Mucosa of stomach (tissue), 1 donor: Measurements from ENCODE around the gene NSD1.
"Not testable (repeated sequence)": the region's sequence is repeated elsewhere in the genome, so short reads cannot be mapped to it uniquely, and the experiment has no call there.

ENCODE experiments used
- H3K27me3 ChIP-seq: one replicate; pipeline ENCODE4 v1.7.0; 2013; ENCODE audit warnings: mild to moderate bottlenecking, low read length; ENCODE audit not compliant: control insufficient read depth, insufficient read depth
- H3K36me3 ChIP-seq: one replicate; pipeline ENCODE4 v1.7.0; 2013; ENCODE audit warnings: low read length; ENCODE audit not compliant: control insufficient read depth, insufficient read depth
- H3K4me1 ChIP-seq: one replicate; pipeline ENCODE4 v1.7.0; 2013; ENCODE audit warnings: mild to moderate bottlenecking, low read length; ENCODE audit not compliant: control insufficient read depth, insufficient read depth
- H3K4me3 ChIP-seq: one replicate; pipeline ENCODE4 v1.7.0; 2013; ENCODE audit warnings: low read length
- H3K9ac ChIP-seq: one replicate; pipeline ENCODE4 v1.7.0; 2013; ENCODE audit warnings: mild to moderate bottlenecking, low read length, moderate library complexity
- H3K9me3 ChIP-seq: one replicate; pipeline ENCODE4 v1.7.0; 2013; ENCODE audit warnings: mild to moderate bottlenecking, low read length, moderate library complexity; ENCODE audit not compliant: control insufficient read depth
- donor health status: Pancreatic carcinoma.

Gene NSD1

GRCh38 chr5:177336603-177337494, 203.3 kb downstream of the NSD1 start:
- Histone ChIP-seq H3K9me3 (no peaks in the 10 kb centered on the region), H3K27me3 (no peaks in the 10 kb centered on the region), H3K36me3 (peaks cover 29% of the 10 kb centered on the region), H3K9ac (no peak overlapping the region), H3K4me3 (no peak overlapping the region), H3K4me1 (no peaks in the 10 kb centered on the region)

- Histone ChIP-seq H3K9ac (no peak overlapping the region), H3K36me3 (peaks cover 19% of the 10 kb centered on the region)
Observed at GRCh38 chr5:177338251-177339106, 204.9 kb downstream of the NSD1 start.

GRCh38 chr5:177339107-177339638, 205.6 kb downstream of the NSD1 start:
- Histone ChIP-seq H3K9me3 (no peaks in the 10 kb centered on the region), H3K36me3 (peaks cover 15% of the 10 kb centered on the region), H3K4me3 (no peak overlapping the region), H3K4me1 (no peaks in the 10 kb centered on the region), H3K9ac (no peak overlapping the region), H3K27me3 (no peaks in the 10 kb centered on the region)

More at GRCh38 chr5:177338251-177339106, 204.9 kb downstream of the NSD1 start:
- H3K27me3 ChIP-seq, result no peaks in the 10 kb centered on the region
- no peaks in the 10 kb centered on the region for H3K4me1 ChIP-seq
- no peak overlapping the region for H3K4me3 ChIP-seq
- H3K9me3 ChIP-seq, result no peaks in the 10 kb centered on the region

- H3K4me1 ChIP-seq, H3K4me3 ChIP-seq, H3K27me3 ChIP-seq, H3K36me3 ChIP-seq, H3K9ac ChIP-seq, H3K9me3 ChIP-seq: not testable (repeated sequence)
Observed at GRCh38 chr5:177343000-177343399, 209.4 kb downstream of the NSD1 start.

- Histone ChIP-seq H3K27me3 (no peaks in the 10 kb centered on the region), H3K36me3 (no peaks in the 10 kb centered on the region), H3K9me3 (no peaks in the 10 kb centered on the region), H3K9ac (no peak overlapping the region), H3K4me3 (no peak overlapping the region), H3K4me1 (peaks cover 6% of the 10 kb centered on the region)
Observed at GRCh38 chr5:177343777-177344176, 210.2 kb downstream of the NSD1 start.

- no peak overlapping the region for H3K9ac ChIP-seq
- H3K9me3 ChIP-seq, result no peaks in the 10 kb centered on the region
- no peaks in the 10 kb centered on the region for H3K36me3 ChIP-seq
- H3K4me3 ChIP-seq, result no peak overlapping the region
- H3K4me1 ChIP-seq, result peaks cover 9% of the 10 kb centered on the region
- H3K27me3 ChIP-seq, result no peaks in the 10 kb centered on the region
Observed at GRCh38 chr5:177344891-177345290, 211.3 kb downstream of the NSD1 start.

- Histone ChIP-seq H3K4me1 (peaks cover 20% of the 10 kb centered on the region), H3K36me3 (no peaks in the 10 kb centered on the region), H3K27me3 (no peaks in the 10 kb centered on the region), H3K9me3 (no peaks in the 10 kb centered on the region), H3K4me3 (no peak overlapping the region), H3K9ac (no peak overlapping the region)
Observed at GRCh38 chr5:177346820-177347219, 213.2 kb downstream of the NSD1 start.

GRCh38 chr5:177347699-177348098, 214.1 kb downstream of the NSD1 start:
- H3K9ac ChIP-seq, result no peak overlapping the region
- H3K27me3 ChIP-seq, result no peaks in the 10 kb centered on the region
- no peak overlapping the region for H3K4me3 ChIP-seq
- H3K9me3 ChIP-seq, result no peaks in the 10 kb centered on the region
- peaks cover 25% of the 10 kb centered on the region for H3K4me1 ChIP-seq
- H3K36me3 ChIP-seq, result no peaks in the 10 kb centered on the region

GRCh38 chr5:177349362-177349647, 215.7 kb downstream of the NSD1 start:
- H3K4me1 ChIP-seq, result peaks cover 25% of the 10 kb centered on the region
- no peaks in the 10 kb centered on the region for H3K9me3 ChIP-seq
- no peak overlapping the region for H3K9ac ChIP-seq
- no peak overlapping the region for H3K4me3 ChIP-seq
- H3K36me3 ChIP-seq, result no peaks in the 10 kb centered on the region
- H3K27me3 ChIP-seq, result no peaks in the 10 kb centered on the region

- H3K27me3 ChIP-seq, result no peaks in the 10 kb centered on the region
- H3K4me3 ChIP-seq, result no peak overlapping the region
- H3K4me1 ChIP-seq, result peaks cover 25% of the 10 kb centered on the region
- no peak overlapping the region for H3K9ac ChIP-seq
- no peaks in the 10 kb centered on the region for H3K9me3 ChIP-seq
- H3K36me3 ChIP-seq, result no peaks in the 10 kb centered on the region
Observed at GRCh38 chr5:177349762-177350161, 216.2 kb downstream of the NSD1 start.
